HEK293 (cell line): Measurements from ENCODE around the gene SPINDOC.

Experiments used
- CTCF ChIA-PET: fragments of 350-600 bp; formaldehyde crosslinking; extraction: SDS; loops from one replicate; lab custom pipeline; 2021; ENCODE audit warnings: antibody characterized with exemption; lab: Yijun Ruan, JAX
- POLR2A ChIA-PET: fragments of 300-600 bp; formaldehyde crosslinking; extraction: SDS; loops from one replicate; lab custom pipeline; 2020; ENCODE audit warnings: antibody characterized with exemption, inconsistent platforms; lab: Yijun Ruan, JAX
- H3K27ac ChIP-seq: fragments of 200-500 bp; sonication (Bioruptor generic); 2 replicates; pipeline ENCODE4 v1.5.1; 2014; ENCODE audit warnings: low read depth, low read length, control low read depth, inconsistent platforms; ENCODE audit errors: extremely low read depth
- H3K36me3 ChIP-seq, 2 experiments: fragments of 200-500 bp in 1 of 2; sonication (Bioruptor generic) in 1 of 2; 1 replicate in 1 of 2; 2 replicates in 1 of 2; pipeline ENCODE4 v1.5.1; 2014 to 2017; ENCODE audit warnings: inconsistent platforms in 2 of 2, low read length in 2 of 2; ENCODE audit not compliant: control insufficient read depth in 2 of 2, insufficient read depth in 1 of 2
- H3K4me1 ChIP-seq: fragments of 200-500 bp; sonication (Bioruptor generic); 2 replicates; pipeline ENCODE4 v1.5.1; 2014; ENCODE audit warnings: mild to moderate bottlenecking, low read length, inconsistent platforms; ENCODE audit not compliant: control insufficient read depth, insufficient read depth
- H3K4me3 ChIP-seq: 2 replicates; pipeline ENCODE4 v1.5.1; 2011; ENCODE audit warnings: low read depth, mild to moderate bottlenecking, control low read depth, low read length, moderate library complexity
- H3K9me3 ChIP-seq: fragments of 200-500 bp; sonication (Bioruptor generic); 2 replicates; pipeline ENCODE4 v1.5.1; 2014; ENCODE audit warnings: low read depth, low read length, inconsistent platforms; ENCODE audit not compliant: control insufficient read depth, insufficient read depth
- INSM2 ChIP-seq: fragments of 450-650 bp; formaldehyde crosslinking; IDR thresholded peaks from 2 replicates; pipeline ENCODE4 v1.5.1; 2016; ENCODE audit warnings: missing biosample characterization, missing genetic modification characterization
- SCRT1 ChIP-seq: fragments of 450-650 bp; formaldehyde crosslinking; IDR thresholded peaks from 2 replicates; pipeline ENCODE4 v1.5.1; 2016; ENCODE audit warnings: missing biosample characterization, missing genetic modification characterization, borderline replicate concordance
- SCRT2 ChIP-seq: fragments of 450-650 bp; formaldehyde crosslinking; IDR thresholded peaks from 2 replicates; pipeline ENCODE4 v1.5.1; 2016; ENCODE audit warnings: missing biosample characterization, missing genetic modification characterization
- SETDB1 ChIP-seq: IDR thresholded peaks from one replicate; pipeline ENCODE4 v1.6.1; 2017; ENCODE audit warnings: mild to moderate bottlenecking, low read length, moderate library complexity, mixed read lengths; ENCODE audit not compliant: insufficient read length
- TRIM28 ChIP-seq: IDR thresholded peaks from 2 replicates; pipeline ENCODE4 v1.6.1; 2011; ENCODE audit warnings: low read length, control low read depth, borderline replicate concordance
- ZBTB17 ChIP-seq: fragments of 450-650 bp; formaldehyde crosslinking; IDR thresholded peaks from 2 replicates; pipeline ENCODE4 v1.5.1; 2016; ENCODE audit warnings: missing biosample characterization, missing genetic modification characterization
- ZBTB6 ChIP-seq: fragments of 450-650 bp; formaldehyde crosslinking; IDR thresholded peaks from 2 replicates; pipeline ENCODE4 v1.5.1; 2017; ENCODE audit warnings: missing biosample characterization, missing genetic modification characterization
- ZBTB8A ChIP-seq: fragments of 450-650 bp; formaldehyde crosslinking; IDR thresholded peaks from 2 replicates; pipeline ENCODE4 v1.5.1; 2016; ENCODE audit warnings: missing biosample characterization, missing genetic modification characterization
- ZEB2 ChIP-seq: fragments of 450-650 bp; formaldehyde crosslinking; IDR thresholded peaks from 2 replicates; pipeline ENCODE4 v1.5.1; 2016; ENCODE audit warnings: missing biosample characterization, missing genetic modification characterization
- ZNF114 ChIP-seq: fragments of 450-650 bp; formaldehyde crosslinking; IDR thresholded peaks from 2 replicates; pipeline ENCODE4 v1.5.0; 2017; ENCODE audit warnings: missing biosample characterization, missing genetic modification characterization
- ZNF16 ChIP-seq: fragments of 450-650 bp; formaldehyde crosslinking; IDR thresholded peaks from 2 replicates; pipeline ENCODE4 v1.5.1; 2016; ENCODE audit warnings: low read depth, missing biosample characterization, missing genetic modification characterization
- ZNF18 ChIP-seq: fragments of 450-650 bp; formaldehyde crosslinking; IDR thresholded peaks from 2 replicates; pipeline ENCODE4 v1.5.1; 2016; ENCODE audit warnings: missing biosample characterization, missing genetic modification characterization
- ZNF341 ChIP-seq: fragments of 450-650 bp; formaldehyde crosslinking; IDR thresholded peaks from 2 replicates; pipeline ENCODE4; 2016; ENCODE audit warnings: low read depth, missing biosample characterization, missing genetic modification characterization
- ZNF510 ChIP-seq: fragments of 450-650 bp; formaldehyde crosslinking; IDR thresholded peaks from 2 replicates; pipeline ENCODE4 v1.5.1; 2018; ENCODE audit warnings: mild to moderate bottlenecking, missing genetic modification characterization, missing biosample characterization; ENCODE audit not compliant: insufficient replicate concordance
- ZNF514 ChIP-seq: fragments of 450-650 bp; formaldehyde crosslinking; IDR thresholded peaks from 2 replicates; pipeline ENCODE4 v1.5.1; 2016; ENCODE audit warnings: missing biosample characterization, missing genetic modification characterization
- ZNF561 ChIP-seq: fragments of 450-650 bp; IDR thresholded peaks from 2 replicates; pipeline ENCODE4 v1.5.1; 2018; ENCODE audit warnings: missing biosample characterization, missing genetic modification characterization, borderline replicate concordance
- ZNF600 ChIP-seq: fragments of 450-650 bp; formaldehyde crosslinking; IDR thresholded peaks from 2 replicates; pipeline ENCODE4 v1.5.1; 2016; ENCODE audit warnings: missing biosample characterization, missing genetic modification characterization
- ZNF658 ChIP-seq: fragments of 450-650 bp; formaldehyde crosslinking; IDR thresholded peaks from 2 replicates; pipeline ENCODE4; 2016; ENCODE audit warnings: missing biosample characterization, missing genetic modification characterization
- ZNF677 ChIP-seq: fragments of 450-650 bp; IDR thresholded peaks from 2 replicates; pipeline ENCODE4 v1.5.0; 2018; ENCODE audit warnings: missing biosample characterization, mild to moderate bottlenecking, missing genetic modification characterization, moderate library complexity
- ZNF707 ChIP-seq: fragments of 450-650 bp; formaldehyde crosslinking; IDR thresholded peaks from 2 replicates; pipeline ENCODE4 v1.5.1; 2016; ENCODE audit warnings: missing biosample characterization, missing genetic modification characterization
- ZNF843 ChIP-seq: fragments of 450-650 bp; formaldehyde crosslinking; IDR thresholded peaks from 2 replicates; pipeline ENCODE4 v1.5.1; 2016; ENCODE audit warnings: missing biosample characterization, missing genetic modification characterization
- ZSCAN4 ChIP-seq: fragments of 450-650 bp; formaldehyde crosslinking; IDR thresholded peaks from 2 replicates; pipeline ENCODE4 v1.5.1; 2017; ENCODE audit warnings: missing biosample characterization, missing genetic modification characterization
- TF ChIP-seq, protein P1 (sequence below): fragments of 450-650 bp; formaldehyde crosslinking; IDR thresholded peaks from 2 replicates; pipeline ENCODE4 v1.5.1; 2016; ENCODE audit warnings: missing biosample characterization, missing genetic modification characterization, borderline replicate concordance

Gene SPINDOC

GRCh38 chr11:63791495-63792167 is 21.6 kb upstream of the SPINDOC start:
- H3K36me3 ChIP-seq = no peaks in the 10 kb centered on the region
- no peak overlapping the region for H3K4me3 ChIP-seq
- TF ChIP-seq ZNF561 (tag by site-specific recombination) (peak; percentile 36; the same call in 1 of the 2 replicates), SETDB1 (peak; percentile 97), ZNF16 (tag by site-specific recombination) (no peak), INSM2 (tag by site-specific recombination) (no peak), SCRT1 (tag by site-specific recombination) (no peak), TRIM28 (no peak), ZNF843 (tag by site-specific recombination) (no peak), ZBTB17 (tag by site-specific recombination) (peak; percentile 21; the same call in 1 of the 2 replicates), ZNF341 (tag by site-specific recombination) (no peak)
- no peak overlapping the region for H3K27ac ChIP-seq
- POLR2A ChIA-PET = no interaction called here
- no peaks in the 10 kb centered on the region for H3K4me1 ChIP-seq
- H3K9me3 ChIP-seq = no peaks in the 10 kb centered on the region
- CTCF ChIA-PET = no interaction called here

- Histone ChIP-seq H3K4me3 (no peak overlapping the region), H3K27ac (no peak overlapping the region), H3K4me1 (no peaks in the 10 kb centered on the region), H3K9me3 (no peaks in the 10 kb centered on the region), H3K36me3 (no peaks in the 10 kb centered on the region)
- ChIA-PET POLR2A (no interaction called here), CTCF (no interaction called here)
- TF ChIP-seq ZNF600 (tag by site-specific recombination) = no peak
- TF ChIP-seq ZNF18 (tag by site-specific recombination) = no peak
- no peak for TF ChIP-seq ZNF514 (tag by site-specific recombination)
- TF ChIP-seq ZNF114 = no peak
- TF ChIP-seq ZNF510 = no peak
- no peak for TF ChIP-seq ZNF677 (tag by site-specific recombination)
- TF ChIP-seq SCRT2 (tag by site-specific recombination) = no peak
- no peak for TF ChIP-seq ZBTB6 (tag by site-specific recombination)
- no peak for TF ChIP-seq ZSCAN4 (tag by site-specific recombination)
- no peak for TF ChIP-seq ZBTB8A
- TF ChIP-seq, protein P1, sequence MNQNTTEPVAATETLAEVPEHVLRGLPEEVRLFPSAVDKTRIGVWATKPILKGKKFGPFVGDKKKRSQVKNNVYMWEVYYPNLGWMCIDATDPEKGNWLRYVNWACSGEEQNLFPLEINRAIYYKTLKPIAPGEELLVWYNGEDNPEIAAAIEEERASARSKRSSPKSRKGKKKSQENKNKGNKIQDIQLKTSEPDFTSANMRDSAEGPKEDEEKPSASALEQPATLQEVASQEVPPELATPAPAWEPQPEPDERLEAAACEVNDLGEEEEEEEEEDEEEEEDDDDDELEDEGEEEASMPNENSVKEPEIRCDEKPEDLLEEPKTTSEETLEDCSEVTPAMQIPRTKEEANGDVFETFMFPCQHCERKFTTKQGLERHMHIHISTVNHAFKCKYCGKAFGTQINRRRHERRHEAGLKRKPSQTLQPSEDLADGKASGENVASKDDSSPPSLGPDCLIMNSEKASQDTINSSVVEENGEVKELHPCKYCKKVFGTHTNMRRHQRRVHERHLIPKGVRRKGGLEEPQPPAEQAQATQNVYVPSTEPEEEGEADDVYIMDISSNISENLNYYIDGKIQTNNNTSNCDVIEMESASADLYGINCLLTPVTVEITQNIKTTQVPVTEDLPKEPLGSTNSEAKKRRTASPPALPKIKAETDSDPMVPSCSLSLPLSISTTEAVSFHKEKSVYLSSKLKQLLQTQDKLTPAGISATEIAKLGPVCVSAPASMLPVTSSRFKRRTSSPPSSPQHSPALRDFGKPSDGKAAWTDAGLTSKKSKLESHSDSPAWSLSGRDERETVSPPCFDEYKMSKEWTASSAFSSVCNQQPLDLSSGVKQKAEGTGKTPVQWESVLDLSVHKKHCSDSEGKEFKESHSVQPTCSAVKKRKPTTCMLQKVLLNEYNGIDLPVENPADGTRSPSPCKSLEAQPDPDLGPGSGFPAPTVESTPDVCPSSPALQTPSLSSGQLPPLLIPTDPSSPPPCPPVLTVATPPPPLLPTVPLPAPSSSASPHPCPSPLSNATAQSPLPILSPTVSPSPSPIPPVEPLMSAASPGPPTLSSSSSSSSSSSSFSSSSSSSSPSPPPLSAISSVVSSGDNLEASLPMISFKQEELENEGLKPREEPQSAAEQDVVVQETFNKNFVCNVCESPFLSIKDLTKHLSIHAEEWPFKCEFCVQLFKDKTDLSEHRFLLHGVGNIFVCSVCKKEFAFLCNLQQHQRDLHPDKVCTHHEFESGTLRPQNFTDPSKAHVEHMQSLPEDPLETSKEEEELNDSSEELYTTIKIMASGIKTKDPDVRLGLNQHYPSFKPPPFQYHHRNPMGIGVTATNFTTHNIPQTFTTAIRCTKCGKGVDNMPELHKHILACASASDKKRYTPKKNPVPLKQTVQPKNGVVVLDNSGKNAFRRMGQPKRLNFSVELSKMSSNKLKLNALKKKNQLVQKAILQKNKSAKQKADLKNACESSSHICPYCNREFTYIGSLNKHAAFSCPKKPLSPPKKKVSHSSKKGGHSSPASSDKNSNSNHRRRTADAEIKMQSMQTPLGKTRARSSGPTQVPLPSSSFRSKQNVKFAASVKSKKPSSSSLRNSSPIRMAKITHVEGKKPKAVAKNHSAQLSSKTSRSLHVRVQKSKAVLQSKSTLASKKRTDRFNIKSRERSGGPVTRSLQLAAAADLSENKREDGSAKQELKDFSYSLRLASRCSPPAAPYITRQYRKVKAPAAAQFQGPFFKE (tag by site-specific recombination) = no peak
- TF ChIP-seq ZNF658 = no peak
- no peak for TF ChIP-seq ZEB2
- no peak for TF ChIP-seq ZNF707
These were observed 20.1 kb upstream of the SPINDOC start for GRCh38 chr11:63793161-63793560.
